ENCODE data around the gene LUC7L. TPM values are rescaled to one million over a fixed set of nuclear protein-coding genes. Genes with fewer than 3 reads are reported as not detected.

LUC7L gene
- polyA plus RNA-seq, 1 of the 3 experiments (the other 2 are of a cell fraction), result 97.7 TPM

GRCh38 chr16:255183-255582 is 25.9 kb upstream of the LUC7L start:
- H3K9me3 ChIP-seq, result no peaks in the 10 kb centered on the region
- ChIA-PET CTCF (interaction anchor here (1.0 to 2.6 kb wide), 2 partner anchors 20 to 26 kb away, joined by 4 to 5 read pairs; partner anchors contain the start of gene LUC7L), POLR2A (no interaction called here)
- H3K27me3 ChIP-seq (ENCODE audit: insufficient read depth), result no peaks in the 10 kb centered on the region
- TF ChIP-seq RCOR1 (IDR thresholded peaks at IDR 0.05; ENCODE audit: low read length) (no peak), GABPA (IDR thresholded peaks at IDR 0.05; ENCODE audit: low read depth) (no peak), RXRA (IDR thresholded peaks at IDR 0.05; ENCODE audit: borderline replicate concordance, low read depth) (no peak), JUND (IDR thresholded peaks at IDR 0.05) (no peak)
- TF ChIP-seq, protein P1, sequence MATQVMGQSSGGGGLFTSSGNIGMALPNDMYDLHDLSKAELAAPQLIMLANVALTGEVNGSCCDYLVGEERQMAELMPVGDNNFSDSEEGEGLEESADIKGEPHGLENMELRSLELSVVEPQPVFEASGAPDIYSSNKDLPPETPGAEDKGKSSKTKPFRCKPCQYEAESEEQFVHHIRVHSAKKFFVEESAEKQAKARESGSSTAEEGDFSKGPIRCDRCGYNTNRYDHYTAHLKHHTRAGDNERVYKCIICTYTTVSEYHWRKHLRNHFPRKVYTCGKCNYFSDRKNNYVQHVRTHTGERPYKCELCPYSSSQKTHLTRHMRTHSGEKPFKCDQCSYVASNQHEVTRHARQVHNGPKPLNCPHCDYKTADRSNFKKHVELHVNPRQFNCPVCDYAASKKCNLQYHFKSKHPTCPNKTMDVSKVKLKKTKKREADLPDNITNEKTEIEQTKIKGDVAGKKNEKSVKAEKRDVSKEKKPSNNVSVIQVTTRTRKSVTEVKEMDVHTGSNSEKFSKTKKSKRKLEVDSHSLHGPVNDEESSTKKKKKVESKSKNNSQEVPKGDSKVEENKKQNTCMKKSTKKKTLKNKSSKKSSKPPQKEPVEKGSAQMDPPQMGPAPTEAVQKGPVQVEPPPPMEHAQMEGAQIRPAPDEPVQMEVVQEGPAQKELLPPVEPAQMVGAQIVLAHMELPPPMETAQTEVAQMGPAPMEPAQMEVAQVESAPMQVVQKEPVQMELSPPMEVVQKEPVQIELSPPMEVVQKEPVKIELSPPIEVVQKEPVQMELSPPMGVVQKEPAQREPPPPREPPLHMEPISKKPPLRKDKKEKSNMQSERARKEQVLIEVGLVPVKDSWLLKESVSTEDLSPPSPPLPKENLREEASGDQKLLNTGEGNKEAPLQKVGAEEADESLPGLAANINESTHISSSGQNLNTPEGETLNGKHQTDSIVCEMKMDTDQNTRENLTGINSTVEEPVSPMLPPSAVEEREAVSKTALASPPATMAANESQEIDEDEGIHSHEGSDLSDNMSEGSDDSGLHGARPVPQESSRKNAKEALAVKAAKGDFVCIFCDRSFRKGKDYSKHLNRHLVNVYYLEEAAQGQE (IDR thresholded peaks at IDR 0.05; ENCODE audit: low read depth, low read length), result no peak
- WGBS (ENCODE audit: low lambda C conversion rate), result 96% methylated on average over 5 of the region's 6 CpGs
- H3F3A ChIP-seq (replicated peaks; ENCODE audit: insufficient read depth), result no peaks in the 10 kb centered on the region
- no peak overlapping the region for H3K27ac ChIP-seq (ENCODE audit: low read depth in 2 of 2, low read length in 1 of 2)
- H3K9me2 ChIP-seq, result no peaks in the 10 kb centered on the region
- no peak overlapping the region for H2AFZ ChIP-seq (ENCODE audit: low read depth)
- H3K4me2 ChIP-seq, result no peak overlapping the region
- H4K20me1 ChIP-seq (ENCODE audit: insufficient read depth), result no peaks in the 10 kb centered on the region
- no peak overlapping the region for H3K4me3 ChIP-seq (ENCODE audit: low read depth in 2 of 2, low read length in 1 of 2)
- peaks cover 11 to 25% of the 10 kb centered on the region in 2 experiments for H3K36me3 ChIP-seq (replicated peaks in 1 of 2; ENCODE audit: control insufficient read depth in 1 of 2, insufficient read depth in 2 of 2, low read length in 1 of 2)
- H3K9ac ChIP-seq, result no peak overlapping the region
- no peaks in the 10 kb centered on the region for H3K79me2 ChIP-seq (ENCODE audit: insufficient read depth)
- no peaks in the 10 kb centered on the region; a peak in 1 of 4 replicates for H3K4me1 ChIP-seq (ENCODE audit: control insufficient read depth in 1 of 2, insufficient read depth in 2 of 2, low read depth in 1 of 2, low read length in 1 of 2)
- no peak for DNase-seq

GRCh38 chr16:254461-254860 is 25.2 kb upstream of the LUC7L start:
- ChIA-PET POLR2A (no interaction called here), CTCF (interaction anchor here (1.0 to 2.6 kb wide), 2 partner anchors 19 to 25 kb away, joined by 4 to 5 read pairs; partner anchors contain the start of gene LUC7L)
- no peaks in the 10 kb centered on the region; a peak in 1 of 4 replicates for H3K4me1 ChIP-seq (ENCODE audit: control insufficient read depth in 1 of 2, insufficient read depth in 2 of 2, low read depth in 1 of 2, low read length in 1 of 2)

More at GRCh38 chr16:254461-254860, 25.2 kb upstream of the LUC7L start:
- H3K27ac ChIP-seq (ENCODE audit: low read depth in 2 of 2, low read length in 1 of 2), result no peak overlapping the region
- DNase-seq, result no peak
- H3K9me2 ChIP-seq, result no peaks in the 10 kb centered on the region
- peaks cover 11 to 18% of the 10 kb centered on the region in 2 experiments for H3K36me3 ChIP-seq (replicated peaks in 1 of 2; ENCODE audit: control insufficient read depth in 1 of 2, insufficient read depth in 2 of 2, low read length in 1 of 2)
- H3K4me3 ChIP-seq (ENCODE audit: low read depth in 2 of 2, low read length in 1 of 2), result no peak overlapping the region
- H3F3A ChIP-seq (replicated peaks; ENCODE audit: insufficient read depth), result no peaks in the 10 kb centered on the region
- no peaks in the 10 kb centered on the region for H3K79me2 ChIP-seq (ENCODE audit: insufficient read depth)
- H4K20me1 ChIP-seq (ENCODE audit: insufficient read depth), result no peaks in the 10 kb centered on the region
- H3K27me3 ChIP-seq (ENCODE audit: insufficient read depth), result no peaks in the 10 kb centered on the region
- no peak overlapping the region for H3K4me2 ChIP-seq
- TF ChIP-seq, protein P2, sequence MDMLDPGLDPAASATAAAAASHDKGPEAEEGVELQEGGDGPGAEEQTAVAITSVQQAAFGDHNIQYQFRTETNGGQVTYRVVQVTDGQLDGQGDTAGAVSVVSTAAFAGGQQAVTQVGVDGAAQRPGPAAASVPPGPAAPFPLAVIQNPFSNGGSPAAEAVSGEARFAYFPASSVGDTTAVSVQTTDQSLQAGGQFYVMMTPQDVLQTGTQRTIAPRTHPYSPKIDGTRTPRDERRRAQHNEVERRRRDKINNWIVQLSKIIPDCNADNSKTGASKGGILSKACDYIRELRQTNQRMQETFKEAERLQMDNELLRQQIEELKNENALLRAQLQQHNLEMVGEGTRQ (IDR thresholded peaks at IDR 0.05; ENCODE audit: borderline replicate concordance, low read depth, low read length), result no peak
- TF ChIP-seq JUND (IDR thresholded peaks at IDR 0.05) (no peak), TEAD4 (IDR thresholded peaks at IDR 0.05; ENCODE audit: borderline replicate concordance, insufficient read depth) (no peak), MEF2A (IDR thresholded peaks at IDR 0.05; ENCODE audit: borderline replicate concordance, low read depth) (no peak), RFX5 (IDR thresholded peaks at IDR 0.05; ENCODE audit: low read length) (no peak), TCF12 (IDR thresholded peaks at IDR 0.05) (no peak), IRF3 (IDR thresholded peaks at IDR 0.05; ENCODE audit: low read depth, low read length) (no peak), ELF1 (IDR thresholded peaks at IDR 0.05) (no peak), SMC3 (IDR thresholded peaks at IDR 0.05; ENCODE audit: low read depth, low read length) (no peak), USF1 (IDR thresholded peaks at IDR 0.05; ENCODE audit: borderline replicate concordance, low read depth) (no peak), RAD21 (IDR thresholded peaks at IDR 0.05; ENCODE audit: low read length) (no peak), YY1 (IDR thresholded peaks at IDR 0.05; ENCODE audit: low read depth) (no peak), NFIC (IDR thresholded peaks at IDR 0.05; ENCODE audit: borderline replicate concordance) (no peak), CHD2 (IDR thresholded peaks at IDR 0.05; ENCODE audit: low read length, partially characterized antibody) (no peak), FOSL2 (IDR thresholded peaks at IDR 0.05; ENCODE audit: borderline replicate concordance, low read depth) (no peak)
- TF ChIP-seq, protein P1 (IDR thresholded peaks at IDR 0.05; ENCODE audit: low read depth, low read length), result no peak
- no peaks in the 10 kb centered on the region for H3K9me3 ChIP-seq
- no peak overlapping the region for H2AFZ ChIP-seq (ENCODE audit: low read depth)
- 96% methylated on average over 25 of the region's 25 CpGs for WGBS (ENCODE audit: low lambda C conversion rate)
- no peak overlapping the region for H3K9ac ChIP-seq
